IMR-90 (cell line): ENCODE data around the gene CYP26A1. TPM values are rescaled to one million over a fixed set of nuclear protein-coding genes. Genes with fewer than 3 reads are reported as not detected.

Source experiments
- ATAC-seq: fragments of 200-7000 bp; cut with Tn5 transposase; 2 replicates; pipeline ENCODE4 v1.9.1; 2020; ENCODE audit warnings: low read depth, mild to moderate bottlenecking, moderate library complexity
- BruUV-seq: library from RNA; stranded (reverse); fragments of 400-500 nt; replicated peaks from 2 replicates; lab custom pipeline; 2021; lab: Mats Ljungman, UMichigan
- CTCF ChIA-PET: fragments of 300-600 bp; formaldehyde crosslinking; extraction: SDS; loops from one replicate; lab custom pipeline; 2021; ENCODE audit warnings: antibody characterized with exemption; lab: Yijun Ruan, JAX
- POLR2A ChIA-PET: fragments of 300-600 bp; sonication (Branson Sonifier 250); formaldehyde crosslinking; loops from one replicate; lab custom pipeline; 2022; ENCODE audit warnings: antibody characterized with exemption; ENCODE audit not compliant: unreplicated experiment; lab: Charles Lee
- DNase-seq: peaks from one replicate; pipeline ENCODE4 v3.0.0; 2013
- H2AFZ ChIP-seq: replicated peaks from 2 replicates; pipeline ENCODE3; 2013; ENCODE audit warnings: low read length, mild to moderate bottlenecking; ENCODE audit not compliant: poor library complexity
- H2AK5ac ChIP-seq: 2 replicates; pipeline ENCODE4 v1.6.1; 2013; ENCODE audit warnings: low read depth, low read length, inconsistent platforms
- H2AK9ac ChIP-seq: replicated peaks from 2 replicates; pipeline ENCODE3; 2013; ENCODE audit warnings: mild to moderate bottlenecking, low read depth, low read length, moderate library complexity; ENCODE audit not compliant: poor library complexity
- H2BK120ac ChIP-seq: 2 replicates; pipeline ENCODE4 v1.6.1; 2013; ENCODE audit warnings: low read depth, low read length, inconsistent platforms
- H2BK15ac ChIP-seq: 3 replicates; pipeline ENCODE4 v1.6.1; 2013; ENCODE audit warnings: low read depth, low read length, inconsistent platforms
- H2BK20ac ChIP-seq: 2 replicates; pipeline ENCODE4 v1.6.1; 2013; ENCODE audit warnings: low read depth, mild to moderate bottlenecking, inconsistent platforms, low read length, moderate library complexity
- H2BK5ac ChIP-seq: 2 replicates; pipeline ENCODE4 v1.6.1; 2013; ENCODE audit warnings: mild to moderate bottlenecking, low read depth, low read length, inconsistent platforms; ENCODE audit not compliant: poor library complexity, severe bottlenecking
- H3K14ac ChIP-seq: replicated peaks from 2 replicates; pipeline ENCODE4 v1.6.1; 2013; ENCODE audit warnings: low read depth, low read length, inconsistent platforms
- H3K18ac ChIP-seq: 2 replicates; pipeline ENCODE4 v1.6.1; 2013; ENCODE audit warnings: low read depth, low read length, control low read depth
- H3K23ac ChIP-seq: 2 replicates; pipeline ENCODE4 v1.6.1; 2013; ENCODE audit warnings: low read depth, low read length, inconsistent platforms
- H3K27ac ChIP-seq: 2 replicates; pipeline ENCODE4 v1.5.1; 2013; ENCODE audit warnings: mild to moderate bottlenecking, control low read depth, low read length; ENCODE audit not compliant: insufficient read depth
- H3K27me3 ChIP-seq: 2 replicates; pipeline ENCODE4 v1.6.1; 2013; ENCODE audit warnings: low read length; ENCODE audit not compliant: control insufficient read depth, insufficient read depth
- H3K36me3 ChIP-seq: 2 replicates; pipeline ENCODE4 v1.6.1; 2013; ENCODE audit warnings: low read length, mixed read lengths; ENCODE audit not compliant: control insufficient read depth, insufficient read depth
- H3K4ac ChIP-seq: 2 replicates; pipeline ENCODE4 v1.6.1; 2013; ENCODE audit warnings: low read depth, low read length, inconsistent platforms
- H3K4me1 ChIP-seq: 2 replicates; pipeline ENCODE4 v1.6.1; 2013; ENCODE audit warnings: low read length, mixed read lengths; ENCODE audit not compliant: control insufficient read depth, insufficient read depth
- H3K4me2 ChIP-seq: 2 replicates; pipeline ENCODE4 v1.6.1; 2013; ENCODE audit warnings: low read depth, mild to moderate bottlenecking, control low read depth, low read length, moderate library complexity
- H3K4me3 ChIP-seq: 2 replicates; pipeline ENCODE4 v1.5.1; 2013; ENCODE audit warnings: low read depth, mild to moderate bottlenecking, control low read depth, low read length, moderate library complexity; ENCODE audit not compliant: insufficient read depth
- H3K56ac ChIP-seq: 2 replicates; pipeline ENCODE4 v1.6.1; 2013; ENCODE audit warnings: low read length, inconsistent platforms; ENCODE audit not compliant: insufficient read depth; ENCODE audit errors: extremely low read depth
- H3K79me1 ChIP-seq, 2 experiments: 2 replicates each; pipeline ENCODE4 v1.6.1; 2013; ENCODE audit warnings: low read length in 2 of 2, inconsistent platforms in 1 of 2, low read depth in 1 of 2
- H3K9ac ChIP-seq: 2 replicates; pipeline ENCODE4 v1.6.1; 2013; ENCODE audit warnings: low read depth, low read length, control low read depth
- H3K9me1 ChIP-seq: 2 replicates; pipeline ENCODE4 v1.6.1; 2013; ENCODE audit warnings: low read length, inconsistent platforms; ENCODE audit not compliant: insufficient read depth
- H3K9me3 ChIP-seq: 2 replicates; pipeline ENCODE4 v1.6.1; 2013; ENCODE audit warnings: low read length; ENCODE audit not compliant: control insufficient read depth, insufficient read depth
- H4K20me1 ChIP-seq: 2 replicates; pipeline ENCODE4 v1.6.1; 2013; ENCODE audit warnings: low read length, inconsistent platforms; ENCODE audit not compliant: insufficient read depth
- H4K5ac ChIP-seq: 2 replicates; pipeline ENCODE4 v1.6.1; 2013; ENCODE audit warnings: mild to moderate bottlenecking, low read depth, low read length, control low read depth
- H4K8ac ChIP-seq, 2 experiments: 2 replicates each; pipeline ENCODE4 v1.6.1; 2013; ENCODE audit warnings: low read depth in 2 of 2, low read length in 2 of 2, control low read depth in 1 of 2, inconsistent platforms in 1 of 2
- H4K91ac ChIP-seq: 2 replicates; pipeline ENCODE4 v1.6.1; 2013; ENCODE audit warnings: low read depth, low read length, inconsistent platforms; ENCODE audit not compliant: insufficient read depth
- CEBPB ChIP-seq: IDR thresholded peaks from 2 replicates; pipeline ENCODE4 v1.6.1; 2012; ENCODE audit warnings: low read depth, low read length, improper control_type of control experiment
- CHD1 ChIP-seq: IDR thresholded peaks from 2 replicates; pipeline ENCODE4 v1.6.1; 2012; ENCODE audit warnings: low read depth, low read length, improper control_type of control experiment
- FOS ChIP-seq: fragments of 150-350 bp; IDR thresholded peaks from 2 replicates; pipeline ENCODE4 v1.6.1; 2016; ENCODE audit warnings: low read depth, low read length
- MAFK ChIP-seq: IDR thresholded peaks from 2 replicates; pipeline ENCODE4 v1.6.1; 2012; ENCODE audit warnings: low read depth, low read length, improper control_type of control experiment
- MAZ ChIP-seq: IDR thresholded peaks from 2 replicates; pipeline ENCODE4 v1.6.1; 2012; ENCODE audit warnings: low read depth, mild to moderate bottlenecking, low read length, improper control_type of control experiment, moderate library complexity, borderline replicate concordance
- RAD21 ChIP-seq: IDR thresholded peaks from 2 replicates; pipeline ENCODE4 v1.6.1; 2012; ENCODE audit warnings: low read length, improper control_type of control experiment
- RCOR1 ChIP-seq: IDR thresholded peaks from 2 replicates; pipeline ENCODE4 v1.6.1; 2012; ENCODE audit warnings: mild to moderate bottlenecking, low read length, improper control_type of control experiment; ENCODE audit not compliant: insufficient replicate concordance
- SMC3 ChIP-seq: fragments of 150-350 bp; IDR thresholded peaks from 2 replicates; pipeline ENCODE4 v1.6.1; 2016; ENCODE audit warnings: low read depth, mild to moderate bottlenecking, antibody characterized with exemption, low read length, moderate library complexity
- WGBS, 2 experiments: methylation state at CpG; one replicate each; pipeline versions ENCODE4 v1.1.5 to v1.1.7; 2013; ENCODE audit warnings: missing lambda C conversion rate in 2 of 2; ENCODE audit not compliant: insufficient read length in 1 of 2; ENCODE audit errors: extremely low coverage in 2 of 2; 5-methylcytosine and 5-hydroxymethylcytosine counted together
- dilution Hi-C: fragments of 300-500 bp; cut with HindIII; formaldehyde crosslinking; loops from one replicate; pipeline ENCODE4 v1.14.3; 2018; ENCODE audit warnings: low sequenced_read_pairs; ENCODE audit not compliant: unreplicated experiment
- in situ Hi-C: fragments of 300-500 bp; cut with MboI; formaldehyde crosslinking; loops from 3 replicates; pipeline ENCODE4 v1.14.3; 2019; ENCODE audit warnings: low sequenced_read_pairs, inconsistent platforms, mixed read lengths
- intact Hi-C: fragments of 100-400 bp; cut with micrococcal nuclease; formaldehyde crosslinking; loops from 2 replicates; pipeline ENCODE4 v1.10.0; 2022
- polyA plus RNA-seq, 3 experiments: library from polyadenylated mRNA; depleted of rRNA; stranded (reverse); fragments of >200 nt; gene quantifications; 2 replicates each; pipeline ENCODE4 v1.2.3, GENCODE V29; 2012; ENCODE audit warnings: low replicate concordance in 1 of 3
- total RNA-seq: library from RNA; depleted of rRNA; stranded (reverse); fragments of >200 nt; gene quantifications from 2 replicates; pipeline ENCODE4 v1.2.3, GENCODE V29; 2012
- TF ChIP-seq, protein P1 (sequence below): fragments of 150-350 bp; IDR thresholded peaks from 2 replicates; pipeline ENCODE4 v1.6.1; 2016; ENCODE audit warnings: low read depth, mild to moderate bottlenecking, low read length, moderate library complexity, borderline replicate concordance

The CYP26A1 gene
- total and polyA plus RNA-seq, 2 of the 4 experiments (the other 2 are of a cell fraction): 0.15 TPM; not detected in 1

DNA sequence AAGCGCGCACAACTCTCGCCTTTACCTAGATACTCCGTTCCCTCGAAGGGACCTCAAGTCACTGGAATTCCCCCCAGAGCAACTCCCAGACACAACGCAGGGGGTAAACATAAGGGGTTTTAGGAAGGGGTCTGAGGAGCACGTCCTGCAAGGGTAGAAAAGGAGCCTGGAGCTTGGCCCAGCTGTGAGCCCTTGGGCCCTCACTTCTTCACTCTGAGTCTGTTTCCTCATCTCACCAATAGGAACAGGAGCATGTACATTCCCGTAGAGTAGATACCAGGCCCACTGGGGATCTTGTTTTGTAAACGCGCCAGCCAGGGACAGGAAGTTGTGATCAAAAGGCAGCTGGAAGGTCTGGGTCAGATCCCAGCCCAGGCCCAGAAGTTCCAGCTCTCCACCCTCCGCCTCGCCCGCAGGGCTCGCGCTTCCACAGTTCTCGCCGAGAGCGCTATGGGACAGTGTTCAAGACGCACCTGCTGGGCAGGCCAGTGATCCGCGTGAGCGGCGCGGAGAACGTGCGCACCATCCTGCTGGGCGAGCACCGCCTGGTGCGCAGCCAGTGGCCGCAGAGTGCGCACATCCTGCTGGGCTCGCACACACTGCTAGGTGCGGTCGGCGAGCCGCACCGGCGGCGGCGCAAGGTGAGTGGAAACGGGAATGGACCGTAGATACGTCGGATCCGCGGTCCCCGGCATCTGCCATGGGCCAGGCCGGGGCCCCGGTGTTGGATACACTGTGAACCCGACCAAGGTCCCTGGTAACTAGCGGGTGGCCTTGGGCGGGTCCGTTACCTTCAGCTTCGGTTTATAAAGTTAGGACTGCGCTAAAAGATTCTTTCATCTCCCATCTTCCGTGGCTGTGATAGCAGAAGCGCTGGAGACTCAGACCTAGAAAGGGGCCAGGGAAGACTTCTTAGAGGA lies 11.8 kb upstream of the CYP26A1 start:
- Histone ChIP-seq H2AK5ac (no peak overlapping the region), H2BK15ac (no peak overlapping the region), H3K9ac (no peak overlapping the region), H2BK5ac (no peak overlapping the region), H2BK20ac (no peak overlapping the region; the same call in 1 of the 2 replicates), H3K79me1 (no peaks in the 10 kb centered on the region), H3K27me3 (peaks cover 66% of the 10 kb centered on the region), H3K4me1 (peaks cover 6% of the 10 kb centered on the region; the same call in 1 of the 2 replicates), H3K56ac (no peak overlapping the region), H3K9me1 (no peaks in the 10 kb centered on the region), H3K4ac (no peak overlapping the region), H3K4me3 (peak overlapping the region; percentile 36), H4K20me1 (no peaks in the 10 kb centered on the region; the same call in 1 of the 2 replicates), H3K23ac (0 out of 2 replicates have a peak overlapping the region, but pooled peaks have one; percentile 73), H4K8ac (peak overlapping the region in 1 of 2 experiments; percentile 52; a peak in 1 of 4 replicates), H2AFZ (peak overlapping the region; percentile 89), H3K9me3 (no peaks in the 10 kb centered on the region), H3K27ac (no peak overlapping the region), H3K36me3 (no peaks in the 10 kb centered on the region; the same call in 1 of the 2 replicates), H2BK120ac (no peak overlapping the region), H3K14ac (no peak overlapping the region; the same call in 1 of the 2 replicates), H2AK9ac (no peak overlapping the region), H3K18ac (no peak overlapping the region), H4K5ac (no peak overlapping the region), H4K91ac (no peak overlapping the region), H3K4me2 (peak overlapping the region; percentile 66)
- intact Hi-C loops: no loop called here
- in situ Hi-C loops: no loop called here
- WGBS, 2 experiments: 13% methylated on average over 14 of the region's 57 CpGs; no CpG with 5 or more reads in 1 of the 2 experiments
- ATAC-seq: no peak; the same call in 1 of the 2 replicates
- peak; percentile 33 for DNase-seq
- dilution Hi-C loops: no loop called here
- no TSS peak for BruUV-seq
- no peak for TF ChIP-seq CEBPB
- TF ChIP-seq, protein P1, sequence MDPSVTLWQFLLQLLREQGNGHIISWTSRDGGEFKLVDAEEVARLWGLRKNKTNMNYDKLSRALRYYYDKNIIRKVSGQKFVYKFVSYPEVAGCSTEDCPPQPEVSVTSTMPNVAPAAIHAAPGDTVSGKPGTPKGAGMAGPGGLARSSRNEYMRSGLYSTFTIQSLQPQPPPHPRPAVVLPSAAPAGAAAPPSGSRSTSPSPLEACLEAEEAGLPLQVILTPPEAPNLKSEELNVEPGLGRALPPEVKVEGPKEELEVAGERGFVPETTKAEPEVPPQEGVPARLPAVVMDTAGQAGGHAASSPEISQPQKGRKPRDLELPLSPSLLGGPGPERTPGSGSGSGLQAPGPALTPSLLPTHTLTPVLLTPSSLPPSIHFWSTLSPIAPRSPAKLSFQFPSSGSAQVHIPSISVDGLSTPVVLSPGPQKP: no peak
- no peak for TF ChIP-seq CHD1
- no peak for TF ChIP-seq FOS
- TF ChIP-seq MAFK: no peak
- no peak for TF ChIP-seq RAD21
- TF ChIP-seq MAZ: no peak
- TF ChIP-seq RCOR1: no peak
- TF ChIP-seq SMC3: no peak
- ChIA-PET CTCF (interaction anchor here (0.6 to 1.1 kb wide), 2 partner anchors 8 to 27 kb away, joined by 3 to 6 read pairs; no protein-coding TSS in a partner anchor), POLR2A (no interaction called here)
